Heart right ventricle (tissue), 16 donors: ENCODE data around the gene BMF. TPM values are rescaled to one million over a fixed set of nuclear protein-coding genes. Genes with fewer than 3 reads are reported as not detected.

Experiments used
- ATAC-seq, 8 donors: fragments of 200-7000 bp; cut with Tn5 transposase; one replicate each; pipeline ENCODE4 v1.9.1; 2020; ENCODE audit warnings: mild to moderate bottlenecking in 8 of 8, moderate library complexity in 8 of 8, moderate number of reproducible peaks in 1 of 8
- DNase-seq, 2 donors: peaks; one replicate each; pipeline ENCODE4 v3.0.0-alpha.2; 2020
- H3K27ac ChIP-seq, 10 donors: fragments of 200-600 bp; sonication (generic) in 2 of 10; one replicate each; pipeline versions ENCODE4 v1.5.0 to v1.8.0; 2020 to 2022; ENCODE audit warnings: mild to moderate bottlenecking in 3 of 10
- H3K27me3 ChIP-seq, 7 donors: fragments of 200-600 bp; one replicate each; pipeline ENCODE4 v1.8.0; 2021 to 2022; ENCODE audit warnings: mild to moderate bottlenecking in 2 of 7
- H3K36me3 ChIP-seq, 9 donors: fragments of 200-600 bp; sonication (generic) in 1 of 9; one replicate each; pipeline versions ENCODE4 v1.5.0 to v1.8.0; 2020 to 2022; ENCODE audit warnings: mild to moderate bottlenecking in 2 of 9
- H3K4me1 ChIP-seq, 9 donors: fragments of 200-600 bp; sonication (generic) in 1 of 9; one replicate each; pipeline versions ENCODE4 v1.5.0 to v1.8.0; 2020 to 2022; ENCODE audit warnings: mild to moderate bottlenecking in 4 of 9
- H3K4me3 ChIP-seq, 10 donors: fragments of 200-600 bp; sonication (generic) in 2 of 10; one replicate each; pipeline versions ENCODE4 v1.5.0 to v1.8.0; 2020 to 2022; ENCODE audit warnings: mild to moderate bottlenecking in 7 of 10, moderate library complexity in 2 of 10
- H3K9me3 ChIP-seq, 11 donors: fragments of 200-600 bp in 10 of 11; sonication (generic) in 2 of 11; one replicate each; pipeline versions ENCODE4 v1.5.0 to v1.8.0; 2013 to 2022; ENCODE audit warnings: mild to moderate bottlenecking in 2 of 11, control low read depth in 1 of 11, moderate library complexity in 1 of 11
- WGBS, 2 donors: extraction: QIAGEN DNeasy Blood & Tissue Kit; methylation state at CpG; one replicate each; pipeline ENCODE4 v1.1.7; 2013; ENCODE audit warnings: inconsistent platforms in 1 of 2; 5-methylcytosine and 5-hydroxymethylcytosine counted together
- intact Hi-C, 10 donors: fragments of 100-400 bp; cut with DNase I; formaldehyde crosslinking; loops; one replicate each; pipeline versions ENCODE4 v1.11.1 to v1.14.2; 2022
- polyA plus RNA-seq, 2 donors: library from polyadenylated mRNA; stranded (reverse); fragments of 200-250 nt; gene quantifications; one replicate each; pipeline ENCODE4 v1.2.3, GENCODE V29; 2013
- total RNA-seq, 10 donors: library from RNA; stranded (reverse); fragmentation: NEBNext Ultra II Directional in 3 of 10; extraction: Animal tissue kit (Norgen Biotek cat#: 25700) in 3 of 10; gene quantifications; one replicate each; pipeline versions ENCODE4 v1.2.1 to v1.2.4, GENCODE V29; 2021 to 2023
- TF ChIP-seq, protein P1 (sequence below), 9 donors: fragments of 200-600 bp; sonication (generic) in 2 of 9; IDR thresholded peaks; one replicate each; pipeline versions ENCODE4 v1.5.0 to v1.8.0; 2021 to 2022; ENCODE audit warnings: antibody characterized with exemption in 9 of 9, mild to moderate bottlenecking in 5 of 9, moderate library complexity in 1 of 9
- donor health status: Arrhythmogenic right ventricular cardiomyopathy.
- donor health status: ischemic (EF 13 %, LVEDD 7.1; RV severe dilation, severe dysfunction).
- donor health status: healthy with polysubstance abuse.
- donor health status: DM: no; HTN: yes; CAD: no.
- donor health status: DM: no; HTN: no; CAD: no.
- donor health status: ischemic (EF 25% LVEDD 6.9; RV normal size, moderate dysfunction).
- donor health status: ischemic (EF 25% LVEDD 5.7; RV mildly dilated, moderate dysfunction).
- donor health status: healthy.
- donor health status: DM: yes; HTN: yes; CAD: no.
- donor health status: Ischemic cardiomyopathy.
- donor health status: ischemic (EF 35%, LVEDD 5.7; RV mildly dilated, moderate dysfunction).
- donor health status: nonischemic (EF 11% LVEDD 7.7; RV severe dilation, severe dysfunction).
- donor health status: DM: yes; HTN: yes; CAD: no.
- donor health status: PGD.
- donor health status: ischemic (EF 29% LVEDD 5.4; RV normal size, mild dysfunction).
- donor health status: nonischemic (EF 23%, LVEDD 6.1; RV moderate dilation, normal function).

The BMF gene
- total and polyA plus RNA-seq, 12 donors, result 0.92 to 10.2 (median 3.0) TPM

DNA sequence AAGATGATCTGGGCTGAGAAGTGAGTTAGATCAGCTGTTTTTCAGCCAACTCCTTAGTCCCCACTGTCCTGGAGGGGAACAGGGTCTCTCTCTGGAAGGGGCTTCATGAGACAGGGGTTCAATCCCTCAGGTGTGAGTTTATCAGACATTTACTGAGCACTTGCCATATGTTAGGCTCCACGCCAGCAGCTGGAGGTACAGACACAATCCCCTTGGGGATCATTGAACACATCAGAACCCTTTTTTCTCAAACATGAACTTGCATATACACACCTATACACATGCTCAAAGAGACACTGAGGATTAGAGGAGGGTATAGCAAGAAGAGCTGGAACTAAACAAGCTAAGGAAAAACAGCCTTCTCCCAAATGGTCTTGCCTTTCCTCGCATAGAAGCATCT is 5.5 kb upstream of the BMF start:
- H3K4me1 ChIP-seq, result peaks cover 0 to 11% (median 4%) of the 10 kb centered on the region in 9 donors
- TF ChIP-seq, protein P1, sequence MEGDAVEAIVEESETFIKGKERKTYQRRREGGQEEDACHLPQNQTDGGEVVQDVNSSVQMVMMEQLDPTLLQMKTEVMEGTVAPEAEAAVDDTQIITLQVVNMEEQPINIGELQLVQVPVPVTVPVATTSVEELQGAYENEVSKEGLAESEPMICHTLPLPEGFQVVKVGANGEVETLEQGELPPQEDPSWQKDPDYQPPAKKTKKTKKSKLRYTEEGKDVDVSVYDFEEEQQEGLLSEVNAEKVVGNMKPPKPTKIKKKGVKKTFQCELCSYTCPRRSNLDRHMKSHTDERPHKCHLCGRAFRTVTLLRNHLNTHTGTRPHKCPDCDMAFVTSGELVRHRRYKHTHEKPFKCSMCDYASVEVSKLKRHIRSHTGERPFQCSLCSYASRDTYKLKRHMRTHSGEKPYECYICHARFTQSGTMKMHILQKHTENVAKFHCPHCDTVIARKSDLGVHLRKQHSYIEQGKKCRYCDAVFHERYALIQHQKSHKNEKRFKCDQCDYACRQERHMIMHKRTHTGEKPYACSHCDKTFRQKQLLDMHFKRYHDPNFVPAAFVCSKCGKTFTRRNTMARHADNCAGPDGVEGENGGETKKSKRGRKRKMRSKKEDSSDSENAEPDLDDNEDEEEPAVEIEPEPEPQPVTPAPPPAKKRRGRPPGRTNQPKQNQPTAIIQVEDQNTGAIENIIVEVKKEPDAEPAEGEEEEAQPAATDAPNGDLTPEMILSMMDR (IDR thresholded peaks at IDR 0.05), result no peak
- H3K4me3 ChIP-seq, result no peak overlapping the region
- H3K9me3 ChIP-seq, result no peaks in the 10 kb centered on the region
- intact Hi-C loops, result loop anchor here in 2 of 10 donors (5.0 to 10.0 kb wide), 3 partner anchors 43 to 161 kb away; no protein-coding TSS in a partner anchor
- DNase-seq (no peak), ATAC-seq (no peak)
- H3K36me3 ChIP-seq, result no peaks in the 10 kb centered on the region
- no peak overlapping the region for H3K27ac ChIP-seq
- H3K27me3 ChIP-seq, result peaks cover 0 to 8% (median 0%) of the 10 kb centered on the region in 7 donors
- WGBS, 2 donors, result 89 to 94% methylated on average over 2 of the region's 2 CpGs

DNA sequence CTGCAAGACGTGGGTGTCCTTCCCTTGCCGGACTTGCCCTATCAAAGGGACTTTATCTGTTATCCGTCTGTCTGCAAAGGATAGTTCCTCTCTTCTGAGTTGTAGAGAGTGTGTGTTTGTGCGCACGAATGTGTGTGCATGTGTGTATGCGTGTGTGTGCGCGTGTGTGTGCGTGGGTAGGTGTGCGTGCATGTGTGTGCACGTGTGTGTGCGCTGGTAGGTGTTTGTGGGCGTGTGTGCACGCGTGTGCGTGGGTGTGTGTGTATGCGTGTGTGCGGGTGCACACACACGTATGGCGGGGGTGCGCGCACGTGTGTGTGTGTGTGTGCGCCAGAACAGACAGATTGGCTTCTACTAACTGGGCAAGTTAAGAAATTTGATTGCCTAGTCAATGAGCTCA is 4.1 kb upstream of the BMF start:
- TF ChIP-seq, protein P1 (IDR thresholded peaks at IDR 0.05), result no peak
- no peaks in the 10 kb centered on the region for H3K36me3 ChIP-seq
- intact Hi-C loops, result loop anchor here in 2 of 10 donors (5.0 to 10.0 kb wide), 3 partner anchors 45 to 162 kb away; no protein-coding TSS in a partner anchor
- no peaks in the 10 kb centered on the region for H3K9me3 ChIP-seq
- no peak overlapping the region for H3K27ac ChIP-seq
- H3K4me1 ChIP-seq, result peaks cover under 1 to 19% (median 7%) of the 10 kb centered on the region in 9 donors
- ATAC-seq (no peak), DNase-seq (no peak)
- H3K4me3 ChIP-seq, result no peak overlapping the region
- H3K27me3 ChIP-seq, result peaks cover 0 to 8% (median 0%) of the 10 kb centered on the region in 7 donors
- WGBS, 2 donors, result 82 to 85% methylated on average over 23 to 24 of the region's 24 CpGs

DNA sequence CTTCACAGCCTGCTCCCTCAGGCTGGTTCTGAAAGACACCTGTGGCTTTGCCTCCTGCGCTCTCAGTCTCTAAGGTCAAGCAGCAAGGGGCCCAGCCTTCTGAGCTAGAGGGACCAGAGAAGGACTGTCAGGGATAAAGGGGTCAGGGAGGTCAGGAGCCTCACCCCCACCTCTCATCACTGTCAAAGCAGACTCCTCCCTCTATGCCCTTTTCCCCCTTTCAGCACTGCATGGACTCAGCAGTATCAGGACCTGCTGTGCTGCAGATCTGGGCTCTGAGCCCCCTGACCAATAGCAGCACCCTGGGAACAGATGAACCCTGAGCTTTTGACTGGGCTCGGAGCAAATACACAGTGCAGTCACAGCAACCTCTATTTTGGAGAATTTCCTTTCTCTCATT is 3.2 kb upstream of the BMF start:
- TF ChIP-seq, protein P1 (IDR thresholded peaks at IDR 0.05), result no peak
- peaks cover 3 to 27% (median 12%) of the 10 kb centered on the region in 9 donors for H3K4me1 ChIP-seq
- H3K9me3 ChIP-seq, result no peaks in the 10 kb centered on the region
- no peak overlapping the region for H3K4me3 ChIP-seq
- 68 to 83% methylated on average over 2 of the region's 2 CpGs for WGBS, 2 donors
- intact Hi-C loops, result loop anchor here in 2 of 10 donors (5.0 to 10.0 kb wide), 3 partner anchors 45 to 163 kb away; no protein-coding TSS in a partner anchor
- ATAC-seq (no peak), DNase-seq (no peak)
- H3K36me3 ChIP-seq, result no peaks in the 10 kb centered on the region
- H3K27ac ChIP-seq, result no peak overlapping the region
- peaks cover 0 to 8% (median 0%) of the 10 kb centered on the region in 7 donors for H3K27me3 ChIP-seq

DNA sequence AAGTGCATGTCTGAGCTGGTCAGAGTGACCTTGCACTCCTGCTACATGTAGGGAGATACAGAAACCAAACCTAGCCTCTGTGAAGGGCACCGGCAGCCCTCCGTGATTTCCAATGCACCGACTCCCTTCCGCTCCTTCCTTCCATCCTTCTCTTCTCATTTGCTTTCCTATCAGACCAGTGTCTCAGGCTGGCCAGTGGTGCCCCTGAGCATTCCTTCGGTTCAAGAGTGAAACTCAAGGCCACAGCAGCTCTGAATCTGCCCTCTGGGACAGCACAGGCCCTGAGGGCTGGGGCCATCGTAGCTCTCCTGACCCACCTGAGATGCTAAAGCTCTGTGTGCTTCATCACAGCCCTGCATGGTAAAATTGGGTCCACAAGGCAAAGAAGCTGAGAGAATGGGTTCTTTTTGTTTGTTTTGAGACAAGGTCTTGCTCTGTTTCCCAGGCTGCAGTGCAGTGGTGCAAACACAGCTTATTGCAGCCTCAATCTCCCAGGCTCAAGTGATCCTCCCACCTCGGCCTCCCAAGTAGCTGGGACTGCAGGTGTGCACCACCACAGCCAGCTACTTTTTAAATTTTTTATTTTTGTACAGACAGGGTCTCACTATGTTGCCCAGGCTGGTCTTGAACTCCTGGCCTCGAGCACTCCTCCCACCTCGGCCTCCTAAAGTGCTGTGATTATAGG is 2.3 kb upstream of the BMF start:
- H3K4me1 ChIP-seq, result peaks cover 3 to 34% (median 15%) of the 10 kb centered on the region in 9 donors
- ATAC-seq (no peak), DNase-seq (no peak)
- intact Hi-C loops, result loop anchor here in 2 of 10 donors (5.0 to 10.0 kb wide), 3 partner anchors 46 to 164 kb away; no protein-coding TSS in a partner anchor
- peaks cover 0 to 8% (median 0%) of the 10 kb centered on the region in 7 donors for H3K27me3 ChIP-seq
- H3K27ac ChIP-seq, result no peak overlapping the region
- H3K4me3 ChIP-seq, result no peak overlapping the region
- no peaks in the 10 kb centered on the region for H3K9me3 ChIP-seq
- H3K36me3 ChIP-seq, result no peaks in the 10 kb centered on the region
- 89 to 90% methylated on average over 9 of the region's 9 CpGs for whole genome bisulfite sequencing, 2 donors
- TF ChIP-seq, protein P1 (IDR thresholded peaks at IDR 0.05), result no peak
